Effector memory CD8-positive, alpha-beta T cell (primary cell): ENCODE results near the gene MINDY4.

ENCODE experiments used
- ATAC-seq: fragments of 150-1000 bp; cut with Tn5 transposase; replicated peaks from 2 replicates; pipeline ENCODE4 v1.10.0; 2021; ENCODE audit warnings: mild to moderate bottlenecking, moderate library complexity
- DNase-seq, 3 experiments: peaks; one replicate each; pipeline ENCODE4 v3.0.0; 2021
- H3K27ac Mint-ChIP-seq, 2 donors: one replicate each; pipeline ENCODE4 v1.8.0; 2022; ENCODE audit warnings: mild to moderate bottlenecking in 2 of 2, mixed read lengths in 2 of 2, moderate library complexity in 2 of 2
- H3K27me3 Mint-ChIP-seq, 2 donors: one replicate each; pipeline ENCODE4 v1.8.0; 2022; ENCODE audit warnings: mixed read lengths in 2 of 2
- H3K36me3 Mint-ChIP-seq: one replicate; pipeline ENCODE4 v1.8.0; 2022; ENCODE audit warnings: mild to moderate bottlenecking, moderate library complexity, mixed read lengths; ENCODE audit not compliant: insufficient read depth
- H3K4me1 Mint-ChIP-seq, 2 donors: one replicate each; pipeline ENCODE4 v1.8.0; 2022; ENCODE audit warnings: low read depth in 2 of 2, mixed read lengths in 2 of 2
- H3K4me3 Mint-ChIP-seq, 2 donors: one replicate each; pipeline ENCODE4 v1.8.0; 2022; ENCODE audit warnings: mild to moderate bottlenecking in 2 of 2, mixed read lengths in 2 of 2, moderate library complexity in 2 of 2
- H3K9me3 Mint-ChIP-seq, 2 donors: one replicate each; pipeline ENCODE4 v1.8.0; 2022; ENCODE audit warnings: mixed read lengths in 2 of 2

Gene MINDY4

DNA sequence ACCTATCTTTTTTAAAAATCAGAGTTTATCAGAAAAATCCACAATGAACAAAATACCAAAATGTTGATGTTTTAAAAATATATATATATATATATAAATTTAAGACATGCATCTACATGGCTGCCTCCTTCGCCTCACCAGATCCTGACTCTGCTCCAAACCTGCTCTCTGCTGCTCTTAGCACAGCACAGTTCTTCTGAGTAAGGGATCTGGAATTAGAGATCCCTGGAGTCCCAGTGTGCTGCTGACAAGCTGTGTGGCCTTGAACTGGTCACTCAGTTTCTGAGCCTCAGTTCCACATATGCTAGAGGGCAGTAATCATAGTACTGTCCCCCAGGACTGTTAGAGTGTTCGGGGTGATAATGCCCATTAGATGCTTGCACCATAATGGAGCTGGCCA is 87.4 kb downstream of the MINDY4 start:
- no peak overlapping the region for H3K27ac Mint-ChIP-seq
- no peaks in the 10 kb centered on the region for H3K27me3 Mint-ChIP-seq
- no peaks in the 10 kb centered on the region for H3K36me3 Mint-ChIP-seq
- DNase-seq, result no peak
- no peak for ATAC-seq
- H3K4me1 Mint-ChIP-seq, result no peaks in the 10 kb centered on the region
- H3K4me3 Mint-ChIP-seq, result no peak overlapping the region
- no peaks in the 10 kb centered on the region for H3K9me3 Mint-ChIP-seq

- DNase-seq, result no peak
- no peak for ATAC-seq
- H3K9me3 Mint-ChIP-seq, result no peaks in the 10 kb centered on the region
- no peak overlapping the region for H3K4me3 Mint-ChIP-seq
- H3K36me3 Mint-ChIP-seq, result no peaks in the 10 kb centered on the region
- H3K4me1 Mint-ChIP-seq, result no peaks in the 10 kb centered on the region
- H3K27ac Mint-ChIP-seq, result no peak overlapping the region
- H3K27me3 Mint-ChIP-seq, result no peaks in the 10 kb centered on the region
These were observed 88.2 kb downstream of the MINDY4 start for GRCh38 chr7:30859202-30859939.

DNA sequence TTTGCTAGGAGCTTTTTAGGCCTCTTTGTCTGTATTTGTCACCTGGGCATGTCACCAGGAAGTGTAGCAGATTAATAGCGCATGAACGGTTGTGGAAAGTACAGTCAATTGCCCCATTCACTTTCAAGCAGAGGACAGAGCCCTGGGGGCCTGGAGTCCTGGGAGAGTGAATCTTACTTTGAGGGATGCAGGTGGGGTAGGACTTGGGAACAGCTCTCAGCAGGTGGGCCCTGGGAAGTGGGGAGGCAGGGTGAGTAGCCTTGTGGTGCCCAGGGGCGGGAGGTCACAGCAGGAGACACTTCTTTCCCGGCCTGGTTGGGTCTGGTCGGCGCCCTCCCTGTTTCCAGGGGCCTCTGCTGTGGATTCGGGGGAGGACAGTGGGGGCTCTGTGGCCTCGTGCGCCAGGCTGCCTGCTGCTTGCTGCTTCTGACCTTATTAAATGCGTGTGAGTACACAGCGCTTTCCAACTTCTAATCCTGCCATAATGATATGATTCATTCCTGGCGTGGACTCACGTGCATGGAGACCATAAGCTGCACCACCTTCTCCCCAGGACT is 88.8 kb downstream of the MINDY4 start:
- H3K27me3 Mint-ChIP-seq, result no peaks in the 10 kb centered on the region
- H3K4me1 Mint-ChIP-seq, result no peaks in the 10 kb centered on the region
- H3K9me3 Mint-ChIP-seq, result no peaks in the 10 kb centered on the region
- no peak overlapping the region for H3K27ac Mint-ChIP-seq
- no peak overlapping the region for H3K4me3 Mint-ChIP-seq
- no peak for DNase-seq
- no peaks in the 10 kb centered on the region for H3K36me3 Mint-ChIP-seq
- no peak for ATAC-seq

DNA sequence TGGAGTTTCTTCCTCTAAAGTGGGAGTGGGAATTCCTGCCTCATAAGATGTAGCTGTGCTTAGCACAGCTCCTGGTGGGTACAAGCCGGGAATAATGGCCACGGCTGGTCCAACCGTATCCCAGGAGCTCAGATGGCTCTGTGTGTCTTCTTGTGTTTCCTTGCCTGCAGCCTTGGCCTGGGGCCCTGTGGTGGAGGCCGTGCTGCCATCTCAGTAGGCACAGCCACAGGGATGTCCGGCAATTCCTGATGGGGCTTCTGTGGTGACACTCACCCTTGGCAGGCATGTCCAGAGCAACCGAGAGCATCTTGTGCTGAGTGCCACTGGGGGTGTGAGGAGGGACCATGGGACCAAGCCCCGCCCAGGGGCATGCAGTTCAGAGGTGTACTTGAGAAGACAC is 90.4 kb downstream of the MINDY4 start:
- ATAC-seq (no peak), DNase-seq (no peak)
- no peaks in the 10 kb centered on the region for H3K27me3 Mint-ChIP-seq
- no peaks in the 10 kb centered on the region for H3K9me3 Mint-ChIP-seq
- no peak overlapping the region for H3K27ac Mint-ChIP-seq
- no peaks in the 10 kb centered on the region for H3K4me1 Mint-ChIP-seq
- H3K4me3 Mint-ChIP-seq, result no peak overlapping the region
- H3K36me3 Mint-ChIP-seq, result no peaks in the 10 kb centered on the region

GRCh38 chr7:30862995-30863705 is 91.9 kb downstream of the MINDY4 start:
- Mint-ChIP-seq H3K36me3 (no peaks in the 10 kb centered on the region), H3K27ac (no peak overlapping the region), H3K9me3 (no peaks in the 10 kb centered on the region), H3K4me1 (no peaks in the 10 kb centered on the region), H3K4me3 (no peak overlapping the region), H3K27me3 (no peaks in the 10 kb centered on the region)
- no peak for ATAC-seq
- DNase-seq, result no peak

DNA sequence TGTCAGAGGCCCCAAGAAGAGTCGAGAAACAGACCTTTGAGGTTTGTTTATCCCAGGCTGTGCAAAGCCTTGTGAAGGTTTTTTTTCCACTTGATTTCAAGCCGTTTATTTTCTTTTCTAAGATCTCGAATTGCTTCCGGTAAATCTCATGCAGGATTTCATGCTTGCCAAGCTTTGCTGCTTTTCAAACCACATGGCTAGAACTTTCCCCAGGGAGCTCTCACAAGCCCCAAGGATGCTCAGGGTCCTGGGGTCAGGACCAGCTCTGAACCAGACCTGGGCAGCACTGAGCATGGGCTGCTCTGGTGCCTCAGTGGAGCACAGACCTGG is 92.5 kb downstream of the MINDY4 start:
- no peak overlapping the region for H3K4me3 Mint-ChIP-seq
- H3K36me3 Mint-ChIP-seq, result no peaks in the 10 kb centered on the region
- H3K4me1 Mint-ChIP-seq, result no peaks in the 10 kb centered on the region
- no peaks in the 10 kb centered on the region for H3K27me3 Mint-ChIP-seq
- H3K9me3 Mint-ChIP-seq, result no peaks in the 10 kb centered on the region
- H3K27ac Mint-ChIP-seq, result no peak overlapping the region
- DNase-seq (no peak), ATAC-seq (no peak)

- ATAC-seq (no peak), DNase-seq (no peak)
- Mint-ChIP-seq H3K4me1 (no peaks in the 10 kb centered on the region), H3K27ac (no peak overlapping the region), H3K27me3 (no peaks in the 10 kb centered on the region), H3K9me3 (no peaks in the 10 kb centered on the region), H3K4me3 (no peak overlapping the region), H3K36me3 (no peaks in the 10 kb centered on the region)
These were observed 92.9 kb downstream of the MINDY4 start for GRCh38 chr7:30864101-30864500.

- ATAC-seq (no peak), DNase-seq (no peak)
- Mint-ChIP-seq H3K36me3 (no peaks in the 10 kb centered on the region), H3K4me1 (no peaks in the 10 kb centered on the region), H3K9me3 (no peaks in the 10 kb centered on the region), H3K27me3 (no peaks in the 10 kb centered on the region), H3K4me3 (no peak overlapping the region), H3K27ac (no peak overlapping the region)
These were observed 93.9 kb downstream of the MINDY4 start for GRCh38 chr7:30865076-30865475.

GRCh38 chr7:30865821-30866220 is 94.6 kb downstream of the MINDY4 start:
- H3K27me3 Mint-ChIP-seq, result no peaks in the 10 kb centered on the region

DNA sequence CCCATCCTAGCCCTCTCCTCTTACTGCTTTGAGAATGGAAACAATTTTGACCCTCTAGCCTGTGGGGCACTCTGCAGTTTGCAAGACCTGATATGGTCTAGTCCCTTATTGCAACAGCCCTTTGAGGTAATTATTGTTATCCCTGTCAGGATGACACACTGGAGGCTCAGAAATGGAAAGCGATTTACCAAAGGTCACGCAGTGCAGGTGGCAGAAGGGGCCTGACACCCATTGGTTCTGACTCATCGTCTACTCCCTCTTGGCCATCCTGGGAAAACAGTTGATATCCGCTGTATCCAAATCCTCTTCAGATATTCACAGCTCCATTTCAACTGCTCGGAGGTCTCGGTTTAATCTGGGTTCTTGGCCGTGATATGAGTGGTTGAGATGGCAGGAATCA is 95.7 kb downstream of the MINDY4 start:
- no peak for DNase-seq
- Mint-ChIP-seq H3K9me3 (no peaks in the 10 kb centered on the region), H3K4me1 (no peaks in the 10 kb centered on the region), H3K27ac (no peak overlapping the region), H3K4me3 (no peak overlapping the region), H3K27me3 (no peaks in the 10 kb centered on the region), H3K36me3 (no peaks in the 10 kb centered on the region)
- no peak for ATAC-seq

More at GRCh38 chr7:30865821-30866220, 94.6 kb downstream of the MINDY4 start:
- no peak for ATAC-seq
- H3K36me3 Mint-ChIP-seq, result no peaks in the 10 kb centered on the region
- DNase-seq, result no peak
- no peaks in the 10 kb centered on the region for H3K9me3 Mint-ChIP-seq
- H3K4me3 Mint-ChIP-seq, result no peak overlapping the region
- H3K4me1 Mint-ChIP-seq, result no peaks in the 10 kb centered on the region
- H3K27ac Mint-ChIP-seq, result no peak overlapping the region

GRCh38 chr7:30867483-30867882 is 96.3 kb downstream of the MINDY4 start:
- H3K4me3 Mint-ChIP-seq, result no peak overlapping the region
- H3K9me3 Mint-ChIP-seq, result no peaks in the 10 kb centered on the region
- H3K4me1 Mint-ChIP-seq, result no peaks in the 10 kb centered on the region
- ATAC-seq (no peak), DNase-seq (no peak)
- no peaks in the 10 kb centered on the region for H3K27me3 Mint-ChIP-seq
- no peak overlapping the region for H3K27ac Mint-ChIP-seq
- no peaks in the 10 kb centered on the region for H3K36me3 Mint-ChIP-seq

GRCh38 chr7:30869794-30870611 is 98.8 kb downstream of the MINDY4 start:
- Mint-ChIP-seq H3K36me3 (no peaks in the 10 kb centered on the region), H3K27me3 (no peaks in the 10 kb centered on the region), H3K27ac (no peak overlapping the region), H3K4me3 (no peak overlapping the region), H3K9me3 (no peaks in the 10 kb centered on the region), H3K4me1 (no peaks in the 10 kb centered on the region)
- ATAC-seq (no peak), DNase-seq (no peak)

DNA sequence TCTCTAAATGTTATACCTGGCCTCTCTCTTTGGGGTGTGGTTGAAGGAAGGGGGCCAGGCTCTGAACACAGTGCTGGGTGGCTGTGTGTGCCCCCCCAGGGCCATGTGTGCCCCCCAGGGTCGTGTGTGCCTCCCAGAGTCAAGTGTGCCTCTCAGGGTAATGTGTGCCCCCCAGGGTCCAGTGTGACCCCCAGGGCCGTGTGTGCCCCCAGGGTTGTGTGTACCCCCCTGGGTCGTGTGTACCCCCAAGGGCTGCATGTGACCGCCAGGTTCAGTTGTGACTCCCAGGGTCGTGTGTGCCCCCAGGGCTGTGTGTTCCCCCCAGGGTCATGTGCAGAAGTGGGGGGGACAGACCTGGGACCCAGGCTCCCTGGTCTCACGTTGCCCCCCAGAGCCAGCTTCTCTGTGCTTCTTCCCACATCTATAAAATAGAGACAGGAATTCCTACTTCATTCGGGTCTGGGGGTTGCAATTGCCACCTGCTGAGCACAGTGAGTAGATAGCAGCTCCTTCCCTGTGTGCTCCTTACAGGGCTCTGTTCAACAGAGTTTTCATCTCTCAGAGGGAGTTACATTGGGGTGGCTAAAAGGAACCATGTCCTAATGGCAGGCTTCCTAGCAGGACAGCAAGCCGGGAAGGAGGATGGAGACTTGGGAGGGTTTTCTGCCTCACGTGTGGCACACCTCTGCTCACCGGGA is 99.8 kb downstream of the MINDY4 start:
- Mint-ChIP-seq H3K4me1 (no peaks in the 10 kb centered on the region), H3K9me3 (no peaks in the 10 kb centered on the region), H3K36me3 (no peaks in the 10 kb centered on the region), H3K27ac (no peak overlapping the region), H3K27me3 (no peaks in the 10 kb centered on the region), H3K4me3 (no peak overlapping the region)
- no peak for DNase-seq
- ATAC-seq, result no peak
